ENCODE data around the gene DISP2.

GRCh38 chr15:40323953-40324937 is 33.8 kb upstream of the DISP2 start:
- TF ChIP-seq L3MBTL2 (conservative IDR thresholded peaks at IDR 0.05) (no peak), ELF4 (IDR thresholded peaks at IDR 0.05) (no peak), TARDBP (IDR thresholded peaks at IDR 0.05) (no peak), ARNT (IDR thresholded peaks at IDR 0.05) (no peak), PKNOX1 (IDR thresholded peaks at IDR 0.05) (no peak), SP1 (IDR thresholded peaks at IDR 0.05) (no peak), FOXM1 (IDR thresholded peaks at IDR 0.05; ENCODE audit: borderline replicate concordance) (no peak)
